VCaP (cell line): ENCODE measurements around the gene PRR23A.
"Not testable (repeated sequence)": the region's sequence is repeated elsewhere in the genome, so short reads cannot be mapped to it uniquely, and the experiment has no call there.

Source experiments
- H3K27ac ChIP-seq: fragments of 450-650 bp; 2 replicates; pipeline ENCODE4 v1.5.1; 2017
- CTCF ChIP-seq: fragments of 450-650 bp; conservative IDR thresholded peaks from 2 replicates; pipeline ENCODE4 v1.5.1; 2017; ENCODE audit warnings: mild to moderate bottlenecking, moderate library complexity

The PRR23A gene

DNA sequence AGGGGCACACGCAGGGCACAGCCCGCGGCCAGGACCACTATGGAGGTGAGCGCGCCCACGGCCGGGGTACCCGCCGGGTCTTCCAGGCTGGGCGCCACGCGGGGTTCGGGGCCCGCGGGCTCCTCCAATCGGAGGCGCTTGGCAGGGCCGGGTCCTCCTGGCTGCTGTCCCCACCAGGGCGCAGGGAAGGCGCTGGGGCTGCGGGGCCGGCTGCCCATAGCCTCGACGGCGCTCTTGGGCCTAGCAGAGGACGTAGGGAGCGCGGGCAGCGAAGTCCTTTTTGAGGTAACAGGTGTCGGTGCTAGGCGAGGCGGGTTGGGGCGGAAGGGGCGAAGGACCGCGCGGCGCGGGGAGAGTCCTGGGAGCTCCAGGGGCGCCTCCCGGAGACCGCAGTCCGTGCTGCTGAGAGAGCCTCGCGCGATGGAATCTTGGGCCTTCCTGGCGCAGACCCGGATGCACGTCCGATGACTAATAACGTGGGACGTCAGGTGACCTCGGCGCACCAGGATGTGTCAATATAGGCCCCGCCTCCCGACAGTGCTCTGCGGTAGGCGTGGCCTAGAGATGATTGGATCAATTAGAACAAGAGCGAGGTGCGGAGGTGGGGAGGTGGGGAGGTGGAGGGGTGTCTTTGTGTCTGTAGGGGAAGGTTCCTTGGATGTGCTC, at the start of gene PRR23A:
Gene PRR23A (minus strand): TSS at position 218 of the 666 bp plus-strand sequence. CDS start 0 bp downstream, at position 218.
- TF ChIP-seq CTCF: no peak
- no peak within 1 kb of the TSS for H3K27ac ChIP-seq

DNA sequence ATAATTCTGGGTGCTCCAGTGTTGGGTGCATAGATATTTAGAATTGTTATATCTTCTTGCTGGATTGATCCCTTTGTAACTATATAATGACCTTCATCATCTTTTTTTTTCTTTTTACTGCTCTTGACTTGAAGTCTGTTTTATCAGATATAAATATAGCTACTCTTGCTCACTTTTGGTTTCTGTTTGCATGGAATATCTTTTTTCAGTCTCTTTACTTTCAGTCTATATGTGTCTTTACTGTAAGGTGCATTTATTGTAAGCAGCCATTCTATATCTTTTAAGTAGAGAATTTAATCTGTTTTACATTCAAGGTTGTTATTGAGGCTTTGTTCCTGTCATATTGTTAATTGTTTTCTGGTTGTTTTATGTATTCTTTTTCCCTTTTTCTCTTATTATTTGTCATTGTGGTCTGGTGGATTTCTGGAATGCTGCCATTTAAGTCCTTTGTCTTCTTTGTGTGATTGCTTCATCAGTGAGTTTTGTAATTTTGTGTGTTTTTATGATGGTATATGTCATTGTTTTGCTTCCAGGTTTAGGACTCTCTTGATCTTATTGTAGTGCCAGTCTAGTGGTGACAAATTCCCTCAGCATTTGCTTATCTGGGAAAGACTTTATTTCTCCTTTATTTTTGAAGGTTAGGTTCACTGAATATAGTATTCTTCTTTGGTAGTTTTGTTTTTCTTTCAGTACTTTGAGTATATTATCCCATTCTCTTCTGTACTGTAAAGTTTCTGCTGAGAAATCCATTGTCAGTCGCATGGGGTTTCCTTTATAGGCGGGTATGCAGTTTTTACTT, 46.9 kb upstream of the PRR23A start:
- H3K27ac ChIP-seq: no peak overlapping the region
- TF ChIP-seq CTCF: no peak

DNA sequence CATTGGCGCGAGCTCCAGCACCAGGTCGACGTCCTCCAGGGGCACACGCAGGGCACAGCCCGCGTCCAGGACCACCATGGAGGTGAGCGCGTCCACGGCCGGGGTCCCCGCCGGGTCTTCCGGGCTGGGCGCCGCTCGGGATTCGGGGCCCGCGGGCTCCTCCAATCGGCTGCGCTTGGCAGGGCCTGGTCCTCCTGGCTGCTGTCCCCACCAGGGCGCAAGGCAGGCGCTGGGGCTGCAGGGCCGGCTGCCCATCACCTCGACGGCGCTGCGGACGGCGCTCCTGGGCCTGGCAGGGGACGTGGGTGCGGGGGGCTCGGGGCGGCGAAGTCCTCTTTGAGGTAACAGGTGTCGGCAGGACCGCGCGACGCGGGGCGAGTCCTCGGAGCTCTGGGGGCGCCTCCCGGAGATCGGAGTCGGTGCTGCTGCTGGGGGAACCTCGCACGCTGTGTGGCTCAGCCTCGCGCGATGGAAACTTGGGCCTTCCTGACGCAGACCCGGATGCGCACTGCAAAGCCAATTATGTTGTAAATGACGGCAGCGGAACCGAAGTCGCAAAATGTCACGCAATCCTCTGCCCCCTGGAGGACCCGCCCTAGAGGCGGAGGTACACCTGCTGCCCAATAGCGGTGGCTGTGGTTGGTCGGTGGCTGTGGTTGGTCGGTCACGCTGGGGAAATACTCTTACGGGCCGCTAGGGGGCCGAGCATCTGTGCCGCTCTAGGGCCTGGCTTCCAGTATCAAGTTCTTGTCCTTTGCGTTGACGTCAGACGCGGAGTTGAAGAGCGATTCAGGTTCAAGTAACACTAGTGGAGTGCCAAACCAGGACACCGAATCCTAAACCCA, 38.5 kb upstream of the PRR23A start, which contains the start of gene PRR23C:
Gene PRR23C (minus strand): TSS at position 527 of the 845 bp plus-strand sequence. CDS start 272 bp downstream, at position 255.
- no peak for TF ChIP-seq CTCF
- no peak within 1 kb of the TSS for H3K27ac ChIP-seq

GRCh38 chr3:139043554-139044365, 37.7 kb upstream of the PRR23A start:
- no peak overlapping the region for H3K27ac ChIP-seq
- no peak for TF ChIP-seq CTCF

DNA sequence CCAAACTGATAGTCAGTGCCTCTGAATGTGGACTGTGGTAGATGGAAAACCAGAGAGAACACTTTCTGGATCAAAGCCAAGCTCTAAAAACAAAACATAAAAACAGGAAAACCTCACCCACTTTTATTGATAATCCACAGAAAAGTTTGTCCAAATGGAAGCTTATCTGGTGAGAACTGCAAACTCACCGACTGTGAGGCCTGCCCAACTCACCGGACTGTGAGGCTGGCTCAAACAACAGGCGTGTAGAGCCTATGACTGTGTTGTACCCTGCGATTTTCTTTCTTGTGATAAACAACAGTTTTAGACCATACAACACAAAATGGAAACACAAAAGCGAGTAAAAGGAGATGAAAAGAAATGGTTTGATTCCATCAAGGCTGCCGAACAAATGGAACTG, 31.4 kb upstream of the PRR23A start:
- no peak overlapping the region for H3K27ac ChIP-seq
- TF ChIP-seq CTCF: no peak

- no peak overlapping the region for H3K27ac ChIP-seq
- TF ChIP-seq CTCF: no peak
Measured at GRCh38 chr3:139032326-139033002, 26.4 kb upstream of the PRR23A start.

GRCh38 chr3:139030576-139030975, 24.5 kb upstream of the PRR23A start:
- H3K27ac ChIP-seq: not testable (repeated sequence)
